CD14-positive monocyte (primary cell): ENCODE results near the gene TFAP2B. TPM values are rescaled to one million over a fixed set of nuclear protein-coding genes. Genes with fewer than 3 reads are reported as not detected.

ENCODE experiments used
- DNase-seq, 3 donors: peaks; one replicate each; pipeline ENCODE4 v3.0.0-alpha.2; 2011 to 2022
- H2AFZ ChIP-seq: 2 replicates; pipeline ENCODE4 v1.6.0; 2012; ENCODE audit warnings: mild to moderate bottlenecking, low read depth, low read length, inconsistent platforms; ENCODE audit not compliant: insufficient read depth, poor library complexity, severe bottlenecking
- H3K27ac ChIP-seq, 2 donors: 1 replicate in 1 of 2; 2 replicates in 1 of 2; pipeline ENCODE4 v1.5.1; 2012 to 2013; ENCODE audit warnings: low read length in 2 of 2, control low read depth in 1 of 2, inconsistent platforms in 1 of 2, low read depth in 1 of 2, mild to moderate bottlenecking in 1 of 2
- H3K27me3 ChIP-seq, 2 donors: one replicate each; pipeline versions ENCODE4 v1.6.0 to v1.6.1; 2011 to 2013; ENCODE audit warnings: low read length in 2 of 2; ENCODE audit not compliant: control insufficient read depth in 2 of 2, insufficient read depth in 2 of 2
- H3K36me3 ChIP-seq, 2 donors: replicated peaks in 1 of 2; 1 replicate in 1 of 2; 2 replicates in 1 of 2; pipeline versions ENCODE4 v1.5.1 to v1.6.1; 2012 to 2013; ENCODE audit warnings: low read length in 2 of 2, control low read depth in 1 of 2, inconsistent platforms in 1 of 2, mild to moderate bottlenecking in 1 of 2; ENCODE audit not compliant: insufficient read depth in 2 of 2, control insufficient read depth in 1 of 2
- H3K4me1 ChIP-seq, 2 donors: 1 replicate in 1 of 2; 2 replicates in 1 of 2; pipeline versions ENCODE4 v1.5.1 to v1.6.1; 2012 to 2013; ENCODE audit warnings: low read length in 2 of 2, control low read depth in 1 of 2, inconsistent platforms in 1 of 2, mild to moderate bottlenecking in 1 of 2, moderate library complexity in 1 of 2; ENCODE audit not compliant: insufficient read depth in 2 of 2, control insufficient read depth in 1 of 2
- H3K4me2 ChIP-seq: replicated peaks from 2 replicates; pipeline ENCODE3; 2012; ENCODE audit warnings: low read length, moderate library complexity, mild to moderate bottlenecking; ENCODE audit not compliant: poor library complexity, severe bottlenecking; ENCODE audit errors: extremely low read depth
- H3K4me3 ChIP-seq, 3 experiments: fragments of 200-600 bp in 1 of 3; sonication (generic) in 1 of 3; replicated peaks in 1 of 3; 1 replicate in 2 of 3; 2 replicates in 1 of 3; pipeline ENCODE4 v1.5.1; 2011 to 2013; ENCODE audit warnings: low read length in 3 of 3, mild to moderate bottlenecking in 3 of 3, control low read depth in 2 of 3, low read depth in 2 of 3, inconsistent platforms in 1 of 3, moderate library complexity in 1 of 3
- H3K79me2 ChIP-seq: 2 replicates; pipeline ENCODE4 v1.6.0; 2012; ENCODE audit warnings: mild to moderate bottlenecking, control low read depth, inconsistent platforms, low read length, moderate library complexity; ENCODE audit not compliant: insufficient read depth
- H3K9ac ChIP-seq: 2 replicates; pipeline ENCODE4 v1.6.0; 2017; ENCODE audit warnings: low read length, mild to moderate bottlenecking; ENCODE audit not compliant: insufficient read depth, poor library complexity, severe bottlenecking
- H3K9me3 ChIP-seq, 2 donors: replicated peaks in 1 of 2; 1 replicate in 1 of 2; 2 replicates in 1 of 2; pipeline versions ENCODE4 v1.5.1 to v1.6.1; 2012 to 2013; ENCODE audit warnings: low read length in 2 of 2, control low read depth in 1 of 2; ENCODE audit not compliant: control insufficient read depth in 1 of 2, insufficient read depth in 1 of 2
- H4K20me1 ChIP-seq: 2 replicates; pipeline ENCODE4 v1.6.0; 2012; ENCODE audit warnings: mild to moderate bottlenecking, low read length, control low read depth, moderate library complexity; ENCODE audit not compliant: insufficient read depth
- H3K27ac Mint-ChIP-seq, 7 donors: one replicate each; pipeline ENCODE4 v1.8.0; 2020; ENCODE audit warnings: mild to moderate bottlenecking in 7 of 7, mixed read lengths in 7 of 7, moderate library complexity in 6 of 7, inconsistent platforms in 2 of 7
- H3K27me3 Mint-ChIP-seq, 3 donors: one replicate each; pipeline ENCODE4 v1.8.0; 2021 to 2022; ENCODE audit warnings: low read depth in 3 of 3, mild to moderate bottlenecking in 3 of 3, mixed read lengths in 3 of 3, moderate library complexity in 3 of 3, inconsistent platforms in 1 of 3
- H3K36me3 Mint-ChIP-seq, 2 donors: one replicate each; pipeline ENCODE4 v1.8.0; 2020; ENCODE audit warnings: mixed read lengths in 2 of 2, inconsistent platforms in 1 of 2, mild to moderate bottlenecking in 1 of 2
- H3K4me1 Mint-ChIP-seq: one replicate; pipeline ENCODE4 v1.8.0; 2020; ENCODE audit warnings: mild to moderate bottlenecking, mixed read lengths
- H3K4me3 Mint-ChIP-seq, 2 donors: one replicate each; pipeline ENCODE4 v1.8.0; 2020; ENCODE audit warnings: mild to moderate bottlenecking in 2 of 2, mixed read lengths in 2 of 2, moderate library complexity in 1 of 2
- H3K9me3 Mint-ChIP-seq, 7 donors: one replicate each; pipeline ENCODE4 v1.8.0; 2020 to 2022; ENCODE audit warnings: mixed read lengths in 7 of 7, mild to moderate bottlenecking in 6 of 7, moderate library complexity in 6 of 7, inconsistent platforms in 2 of 7
- WGBS: methylation state at CpG from one replicate; pipeline ENCODE4 v1.1.5; 2013; ENCODE audit warnings: missing lambda C conversion rate; ENCODE audit not compliant: insufficient coverage; 5-methylcytosine and 5-hydroxymethylcytosine counted together
- intact Hi-C, 2 donors: fragments of 100-400 bp; cut with micrococcal nuclease; formaldehyde crosslinking; loops; one replicate each; pipeline versions ENCODE4 v1.15.0 to v1.15.1; 2023
- polyA plus RNA-seq, 3 donors: library from polyadenylated mRNA; depleted of rRNA in 1 of 3; unstranded in 2 of 3; stranded (reverse) in 1 of 3; fragments of 300-500 nt in 2 of 3; fragments of >200 nt in 1 of 3; fragmentation: Illumina TruSeq in 2 of 3; gene quantifications; 1 replicate in 2 of 3; 2 replicates in 1 of 3; pipeline ENCODE4 v1.2.3, GENCODE V29; 2012 to 2021
- TF ChIP-seq, protein P1 (sequence below): fragments of 200-600 bp; IDR thresholded peaks from one replicate; pipeline ENCODE4 v1.8.0; 2022; ENCODE audit warnings: antibody characterized with exemption, mild to moderate bottlenecking

The TFAP2B gene
- polyA plus RNA-seq, 3 donors = not detected

GRCh38 chr6:50868466-50868865 is 49.8 kb downstream of the TFAP2B start:
- no peaks in the 10 kb centered on the region for H3K27me3 ChIP-seq
- no peaks in the 10 kb centered on the region for H3K79me2 ChIP-seq
- DNase-seq = no peak
- H3K9me3 Mint-ChIP-seq = peaks cover 0 to 2% (median 0%) of the 10 kb centered on the region in 7 donors
- H3K27ac Mint-ChIP-seq = no peak overlapping the region
- no peaks in the 10 kb centered on the region for H4K20me1 ChIP-seq
- no peak overlapping the region for H3K27ac ChIP-seq
- no peak overlapping the region for H3K4me3 ChIP-seq
- intact Hi-C loops = no loop called here
- no peak overlapping the region for H2AFZ ChIP-seq
- no peak overlapping the region for H3K4me2 ChIP-seq
- H3K4me1 ChIP-seq = no peaks in the 10 kb centered on the region
- TF ChIP-seq, protein P1, sequence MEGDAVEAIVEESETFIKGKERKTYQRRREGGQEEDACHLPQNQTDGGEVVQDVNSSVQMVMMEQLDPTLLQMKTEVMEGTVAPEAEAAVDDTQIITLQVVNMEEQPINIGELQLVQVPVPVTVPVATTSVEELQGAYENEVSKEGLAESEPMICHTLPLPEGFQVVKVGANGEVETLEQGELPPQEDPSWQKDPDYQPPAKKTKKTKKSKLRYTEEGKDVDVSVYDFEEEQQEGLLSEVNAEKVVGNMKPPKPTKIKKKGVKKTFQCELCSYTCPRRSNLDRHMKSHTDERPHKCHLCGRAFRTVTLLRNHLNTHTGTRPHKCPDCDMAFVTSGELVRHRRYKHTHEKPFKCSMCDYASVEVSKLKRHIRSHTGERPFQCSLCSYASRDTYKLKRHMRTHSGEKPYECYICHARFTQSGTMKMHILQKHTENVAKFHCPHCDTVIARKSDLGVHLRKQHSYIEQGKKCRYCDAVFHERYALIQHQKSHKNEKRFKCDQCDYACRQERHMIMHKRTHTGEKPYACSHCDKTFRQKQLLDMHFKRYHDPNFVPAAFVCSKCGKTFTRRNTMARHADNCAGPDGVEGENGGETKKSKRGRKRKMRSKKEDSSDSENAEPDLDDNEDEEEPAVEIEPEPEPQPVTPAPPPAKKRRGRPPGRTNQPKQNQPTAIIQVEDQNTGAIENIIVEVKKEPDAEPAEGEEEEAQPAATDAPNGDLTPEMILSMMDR = no peak
- no peak overlapping the region for H3K9ac ChIP-seq
- H3K36me3 Mint-ChIP-seq = no peaks in the 10 kb centered on the region
- no peaks in the 10 kb centered on the region for H3K4me1 Mint-ChIP-seq
- no peaks in the 10 kb centered on the region for H3K9me3 ChIP-seq
- WGBS = no CpG with 5 or more reads among the region's 1 CpG
- no peak overlapping the region for H3K4me3 Mint-ChIP-seq
- H3K27me3 Mint-ChIP-seq = peaks cover 0 to 2% (median 0%) of the 10 kb centered on the region in 3 donors
- H3K36me3 ChIP-seq = no peaks in the 10 kb centered on the region

- no peak overlapping the region for H3K9ac ChIP-seq
- no peaks in the 10 kb centered on the region for H3K9me3 ChIP-seq
- no peak overlapping the region for H2AFZ ChIP-seq
- H3K4me3 Mint-ChIP-seq = no peak overlapping the region
- H3K27ac ChIP-seq = no peak overlapping the region
- peaks cover 0 to 2% (median 0%) of the 10 kb centered on the region in 7 donors for H3K9me3 Mint-ChIP-seq
- H3K27me3 Mint-ChIP-seq = no peaks in the 10 kb centered on the region
- H4K20me1 ChIP-seq = no peaks in the 10 kb centered on the region
- no peaks in the 10 kb centered on the region for H3K4me1 Mint-ChIP-seq
- intact Hi-C loops = no loop called here
- no peaks in the 10 kb centered on the region for H3K4me1 ChIP-seq
- DNase-seq = no peak
- no peaks in the 10 kb centered on the region for H3K36me3 ChIP-seq
- H3K79me2 ChIP-seq = no peaks in the 10 kb centered on the region
- no CpG with 5 or more reads among the region's 1 CpG for WGBS
- H3K4me3 ChIP-seq = no peak overlapping the region
- no peaks in the 10 kb centered on the region for H3K36me3 Mint-ChIP-seq
- no peaks in the 10 kb centered on the region for H3K27me3 ChIP-seq
- TF ChIP-seq, protein P1 = no peak
- H3K27ac Mint-ChIP-seq = no peak overlapping the region
- H3K4me2 ChIP-seq = no peak overlapping the region
These were observed 54.5 kb downstream of the TFAP2B start for GRCh38 chr6:50873167-50873566.
